GM23338 (cell line): ENCODE measurements around the gene CANT1. TPM values are rescaled to one million over a fixed set of nuclear protein-coding genes. Genes with fewer than 3 reads are reported as not detected.

Experiments
- ATAC-seq: fragments of 200-7000 bp; cut with Tn5 transposase; 3 replicates; pipeline ENCODE4 v1.9.1; 2020
- DNase-seq: peaks from one replicate; pipeline ENCODE4 v3.0.0-alpha.2; 2015; ENCODE audit warnings: low spot score
- H2AFZ ChIP-seq: fragments of 200-600 bp; sonication (generic); 2 replicates; pipeline ENCODE4 v1.8.0; 2016; ENCODE audit warnings: antibody characterized with exemption, mild to moderate bottlenecking, moderate library complexity
- H3F3A ChIP-seq: fragments of 200-600 bp; sonication (generic); replicated peaks from 2 replicates; pipeline ENCODE4 v1.8.0; 2017; ENCODE audit warnings: antibody characterized with exemption, mixed run types, low read depth
- H3K27ac ChIP-seq: fragments of 200-600 bp; sonication (generic); 2 replicates; pipeline ENCODE4 v1.6.1; 2016; ENCODE audit warnings: low read depth
- H3K27me3 ChIP-seq: fragments of 200-600 bp; sonication (generic); 2 replicates; pipeline ENCODE4 v1.8.0; 2016; ENCODE audit warnings: mild to moderate bottlenecking, mixed run types, moderate library complexity; ENCODE audit not compliant: insufficient read depth
- H3K36me3 ChIP-seq: fragments of 200-600 bp; sonication (generic); 2 replicates; pipeline ENCODE4 v1.8.0; 2016; ENCODE audit warnings: mild to moderate bottlenecking; ENCODE audit not compliant: insufficient read depth
- H3K4me1 ChIP-seq: fragments of 200-600 bp; sonication (generic); 2 replicates; pipeline ENCODE4 v1.8.0; 2016; ENCODE audit warnings: mild to moderate bottlenecking, moderate library complexity; ENCODE audit not compliant: insufficient read depth
- H3K4me2 ChIP-seq: fragments of 200-600 bp; sonication (generic); 2 replicates; pipeline ENCODE4 v1.7.1; 2017; ENCODE audit warnings: mixed run types
- H3K4me3 ChIP-seq: fragments of 200-600 bp; sonication (generic); 2 replicates; pipeline ENCODE4 v1.6.1; 2016; ENCODE audit warnings: mixed run types
- H3K79me2 ChIP-seq: fragments of 200-600 bp; sonication (generic); replicated peaks from 2 replicates; pipeline ENCODE4 v1.8.0; 2017; ENCODE audit warnings: mild to moderate bottlenecking; ENCODE audit not compliant: insufficient read depth
- H3K9me2 ChIP-seq: fragments of 200-600 bp; sonication (generic); 2 replicates; pipeline ENCODE4 v1.8.0; 2017; ENCODE audit not compliant: insufficient read depth
- H4K20me1 ChIP-seq: fragments of 200-600 bp; sonication (generic); replicated peaks from 2 replicates; pipeline ENCODE4 v1.8.0; 2017; ENCODE audit warnings: mild to moderate bottlenecking; ENCODE audit not compliant: insufficient read depth
- H3K27ac Mint-ChIP-seq: 2 replicates; pipeline ENCODE4 v1.8.0; 2020; ENCODE audit warnings: inconsistent platforms, mild to moderate bottlenecking, moderate library complexity, mixed read lengths
- H3K27me3 Mint-ChIP-seq: 3 replicates; pipeline ENCODE4 v1.8.0; 2022; ENCODE audit warnings: low read depth, mild to moderate bottlenecking, moderate library complexity, mixed read lengths, inconsistent platforms; ENCODE audit not compliant: insufficient read depth, poor library complexity
- H3K36me3 Mint-ChIP-seq: 3 replicates; pipeline ENCODE4 v1.8.0; 2021; ENCODE audit warnings: low read depth, mild to moderate bottlenecking, inconsistent platforms, moderate library complexity, mixed read lengths
- H3K4me1 Mint-ChIP-seq: 3 replicates; pipeline ENCODE4 v1.8.0; 2020; ENCODE audit warnings: mild to moderate bottlenecking, inconsistent platforms, mixed read lengths
- H3K4me3 Mint-ChIP-seq: 3 replicates; pipeline ENCODE4 v1.8.0; 2021; ENCODE audit warnings: moderate library complexity, mild to moderate bottlenecking, inconsistent platforms, mixed read lengths
- H3K9me3 Mint-ChIP-seq: 3 replicates; pipeline ENCODE4 v1.8.0; 2020; ENCODE audit warnings: moderate library complexity, mild to moderate bottlenecking, inconsistent platforms, mixed read lengths
- CREB1 ChIP-seq: fragments of 250-450 bp; sonication (Bioruptor Pico); IDR thresholded peaks from 2 replicates; pipeline ENCODE4 v1.5.0; 2020; ENCODE audit warnings: low read depth, mild to moderate bottlenecking, moderate library complexity
- CTCF ChIP-seq, 2 experiments: fragments of 200-600 bp in 1 of 2; sonication (generic) in 1 of 2; conservative IDR thresholded peaks; 2 replicates each; pipeline versions ENCODE4 v1.5.1 to v1.6.1; 2016 to 2017; ENCODE audit warnings: antibody characterized with exemption in 2 of 2, low read depth in 2 of 2, mild to moderate bottlenecking in 2 of 2, moderate library complexity in 1 of 2
- EZH2 ChIP-seq: fragments of 200-600 bp; sonication (generic); IDR thresholded peaks from one replicate; pipeline ENCODE4 v1.8.0; 2017; ENCODE audit warnings: antibody characterized with exemption, mild to moderate bottlenecking, low read depth; ENCODE audit not compliant: unreplicated experiment
- EZH2phosphoT487 ChIP-seq: fragments of 200-600 bp; sonication (generic); IDR thresholded peaks from one replicate; pipeline ENCODE4 v1.8.1; 2018; ENCODE audit warnings: antibody characterized with exemption; ENCODE audit not compliant: unreplicated experiment
- JUNB ChIP-seq: IDR thresholded peaks from one replicate; pipeline ENCODE4 v1.6.1; 2016; ENCODE audit warnings: antibody characterized with exemption; ENCODE audit not compliant: unreplicated experiment
- NANOG ChIP-seq: IDR thresholded peaks from 2 replicates; pipeline ENCODE4 v1.6.1; 2016; ENCODE audit warnings: antibody characterized with exemption, borderline replicate concordance
- POLR2AphosphoS5 ChIP-seq: IDR thresholded peaks from 2 replicates; pipeline ENCODE4 v1.6.1; 2016; ENCODE audit warnings: antibody characterized with exemption, low read depth
- STAT1 ChIP-seq: IDR thresholded peaks from one replicate; pipeline ENCODE4 v1.6.1; 2016; ENCODE audit warnings: antibody characterized with exemption; ENCODE audit not compliant: unreplicated experiment
- ZNF114 ChIP-seq: fragments of 250-450 bp; sonication (Bioruptor Pico); IDR thresholded peaks from 2 replicates; pipeline ENCODE4 v1.5.0; 2020; ENCODE audit warnings: mild to moderate bottlenecking, moderate library complexity
- ZNF331 ChIP-seq: fragments of 250-450 bp; sonication (Bioruptor Pico); IDR thresholded peaks from 2 replicates; pipeline ENCODE4 v1.5.0; 2020; ENCODE audit warnings: low read depth, mild to moderate bottlenecking, moderate library complexity
- polyA plus RNA-seq: library from polyadenylated mRNA; unstranded; fragments of >200 nt; fragmentation: Nextera tagmentation; extraction: Ambion mirVana; gene quantifications from 2 replicates; pipeline ENCODE4 v1.2.1, GENCODE V29; 2016
- total RNA-seq: library from RNA; depleted of rRNA; stranded (reverse); fragments of >200 nt; shearing (Covaris generic); gene quantifications from 2 replicates; pipeline ENCODE4 v1.2.3, GENCODE V29; 2014
- TF ChIP-seq, protein P1 (sequence below): fragments of 250-450 bp; sonication (Bioruptor Pico); IDR thresholded peaks from 2 replicates; pipeline ENCODE4 v1.5.0; 2020; ENCODE audit warnings: mild to moderate bottlenecking, moderate library complexity
- TF ChIP-seq, protein P2 (sequence below): IDR thresholded peaks from 2 replicates; pipeline ENCODE4 v1.6.1; 2016; ENCODE audit warnings: antibody characterized with exemption
- TF ChIP-seq, protein P3 (sequence below): IDR thresholded peaks from one replicate; pipeline ENCODE4 v1.6.1; 2018; ENCODE audit warnings: antibody characterized with exemption; ENCODE audit not compliant: unreplicated experiment

CANT1 gene
- total and polyA plus RNA-seq, 2 experiments from 2014 or later, result 5.9 to 38.8 TPM

- H4K20me1 ChIP-seq, result no peaks in the 10 kb centered on the region
- H2AFZ ChIP-seq, result no peak overlapping the region
- H3K4me2 ChIP-seq, result no peak overlapping the region
- Mint-ChIP-seq H3K36me3 (no peaks in the 10 kb centered on the region), H3K4me1 (no peaks in the 10 kb centered on the region), H3K27me3 (peaks cover 8% of the 10 kb centered on the region), H3K4me3 (no peak overlapping the region), H3K27ac (no peak overlapping the region), H3K9me3 (no peaks in the 10 kb centered on the region)
- no peaks in the 10 kb centered on the region for H3K27me3 ChIP-seq
- H3K27ac ChIP-seq, result no peak overlapping the region
- no peaks in the 10 kb centered on the region for H3F3A ChIP-seq
- TF ChIP-seq CREB1 (CRISPR knock-in tag) (no peak), CTCF (conservative IDR thresholded peaks at IDR 0.05; ENCODE audit: low read depth in 2 of 2) (no peak), ZNF331 (CRISPR knock-in tag) (no peak), POLR2AphosphoS5 (no peak), STAT1 (no peak), NANOG (no peak), EZH2phosphoT487 (no peak), ZNF114 (CRISPR knock-in tag) (no peak), EZH2 (no peak), JUNB (no peak)
- TF ChIP-seq, protein P1, sequence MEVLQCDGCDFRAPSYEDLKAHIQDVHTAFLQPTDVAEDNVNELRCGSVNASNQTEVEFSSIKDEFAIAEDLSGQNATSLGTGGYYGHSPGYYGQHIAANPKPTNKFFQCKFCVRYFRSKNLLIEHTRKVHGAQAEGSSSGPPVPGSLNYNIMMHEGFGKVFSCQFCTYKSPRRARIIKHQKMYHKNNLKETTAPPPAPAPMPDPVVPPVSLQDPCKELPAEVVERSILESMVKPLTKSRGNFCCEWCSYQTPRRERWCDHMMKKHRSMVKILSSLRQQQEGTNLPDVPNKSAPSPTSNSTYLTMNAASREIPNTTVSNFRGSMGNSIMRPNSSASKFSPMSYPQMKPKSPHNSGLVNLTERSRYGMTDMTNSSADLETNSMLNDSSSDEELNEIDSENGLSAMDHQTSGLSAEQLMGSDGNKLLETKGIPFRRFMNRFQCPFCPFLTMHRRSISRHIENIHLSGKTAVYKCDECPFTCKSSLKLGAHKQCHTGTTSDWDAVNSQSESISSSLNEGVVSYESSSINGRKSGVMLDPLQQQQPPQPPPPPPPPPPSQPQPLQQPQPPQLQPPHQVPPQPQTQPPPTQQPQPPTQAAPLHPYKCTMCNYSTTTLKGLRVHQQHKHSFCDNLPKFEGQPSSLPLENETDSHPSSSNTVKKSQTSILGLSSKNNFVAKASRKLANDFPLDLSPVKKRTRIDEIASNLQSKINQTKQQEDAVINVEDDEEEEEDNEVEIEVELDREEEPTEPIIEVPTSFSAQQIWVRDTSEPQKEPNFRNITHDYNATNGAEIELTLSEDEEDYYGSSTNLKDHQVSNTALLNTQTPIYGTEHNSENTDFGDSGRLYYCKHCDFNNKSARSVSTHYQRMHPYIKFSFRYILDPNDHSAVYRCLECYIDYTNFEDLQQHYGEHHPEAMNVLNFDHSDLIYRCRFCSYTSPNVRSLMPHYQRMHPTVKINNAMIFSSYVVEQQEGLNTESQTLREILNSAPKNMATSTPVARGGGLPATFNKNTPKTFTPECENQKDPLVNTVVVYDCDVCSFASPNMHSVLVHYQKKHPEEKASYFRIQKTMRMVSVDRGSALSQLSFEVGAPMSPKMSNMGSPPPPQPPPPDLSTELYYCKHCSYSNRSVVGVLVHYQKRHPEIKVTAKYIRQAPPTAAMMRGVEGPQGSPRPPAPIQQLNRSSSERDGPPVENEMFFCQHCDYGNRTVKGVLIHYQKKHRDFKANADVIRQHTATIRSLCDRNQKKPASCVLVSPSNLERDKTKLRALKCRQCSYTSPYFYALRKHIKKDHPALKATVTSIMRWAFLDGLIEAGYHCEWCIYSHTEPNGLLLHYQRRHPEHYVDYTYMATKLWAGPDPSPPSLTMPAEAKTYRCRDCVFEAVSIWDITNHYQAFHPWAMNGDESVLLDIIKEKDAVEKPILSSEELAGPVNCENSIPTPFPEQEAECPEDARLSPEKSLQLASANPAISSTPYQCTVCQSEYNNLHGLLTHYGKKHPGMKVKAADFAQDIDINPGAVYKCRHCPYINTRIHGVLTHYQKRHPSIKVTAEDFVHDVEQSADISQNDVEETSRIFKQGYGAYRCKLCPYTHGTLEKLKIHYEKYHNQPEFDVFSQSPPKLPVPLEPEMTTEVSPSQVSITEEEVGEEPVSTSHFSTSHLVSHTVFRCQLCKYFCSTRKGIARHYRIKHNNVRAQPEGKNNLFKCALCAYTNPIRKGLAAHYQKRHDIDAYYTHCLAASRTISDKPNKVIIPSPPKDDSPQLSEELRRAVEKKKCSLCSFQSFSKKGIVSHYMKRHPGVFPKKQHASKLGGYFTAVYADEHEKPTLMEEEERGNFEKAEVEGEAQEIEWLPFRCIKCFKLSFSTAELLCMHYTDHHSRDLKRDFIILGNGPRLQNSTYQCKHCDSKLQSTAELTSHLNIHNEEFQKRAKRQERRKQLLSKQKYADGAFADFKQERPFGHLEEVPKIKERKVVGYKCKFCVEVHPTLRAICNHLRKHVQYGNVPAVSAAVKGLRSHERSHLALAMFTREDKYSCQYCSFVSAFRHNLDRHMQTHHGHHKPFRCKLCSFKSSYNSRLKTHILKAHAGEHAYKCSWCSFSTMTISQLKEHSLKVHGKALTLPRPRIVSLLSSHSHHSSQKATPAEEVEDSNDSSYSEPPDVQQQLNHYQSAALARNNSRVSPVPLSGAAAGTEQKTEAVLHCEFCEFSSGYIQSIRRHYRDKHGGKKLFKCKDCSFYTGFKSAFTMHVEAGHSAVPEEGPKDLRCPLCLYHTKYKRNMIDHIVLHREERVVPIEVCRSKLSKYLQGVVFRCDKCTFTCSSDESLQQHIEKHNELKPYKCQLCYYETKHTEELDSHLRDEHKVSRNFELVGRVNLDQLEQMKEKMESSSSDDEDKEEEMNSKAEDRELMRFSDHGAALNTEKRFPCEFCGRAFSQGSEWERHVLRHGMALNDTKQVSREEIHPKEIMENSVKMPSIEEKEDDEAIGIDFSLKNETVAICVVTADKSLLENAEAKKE (CRISPR knock-in tag), result no peak
- TF ChIP-seq, protein P2, sequence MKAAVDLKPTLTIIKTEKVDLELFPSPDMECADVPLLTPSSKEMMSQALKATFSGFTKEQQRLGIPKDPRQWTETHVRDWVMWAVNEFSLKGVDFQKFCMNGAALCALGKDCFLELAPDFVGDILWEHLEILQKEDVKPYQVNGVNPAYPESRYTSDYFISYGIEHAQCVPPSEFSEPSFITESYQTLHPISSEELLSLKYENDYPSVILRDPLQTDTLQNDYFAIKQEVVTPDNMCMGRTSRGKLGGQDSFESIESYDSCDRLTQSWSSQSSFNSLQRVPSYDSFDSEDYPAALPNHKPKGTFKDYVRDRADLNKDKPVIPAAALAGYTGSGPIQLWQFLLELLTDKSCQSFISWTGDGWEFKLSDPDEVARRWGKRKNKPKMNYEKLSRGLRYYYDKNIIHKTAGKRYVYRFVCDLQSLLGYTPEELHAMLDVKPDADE, result no peak
- TF ChIP-seq, protein P3, sequence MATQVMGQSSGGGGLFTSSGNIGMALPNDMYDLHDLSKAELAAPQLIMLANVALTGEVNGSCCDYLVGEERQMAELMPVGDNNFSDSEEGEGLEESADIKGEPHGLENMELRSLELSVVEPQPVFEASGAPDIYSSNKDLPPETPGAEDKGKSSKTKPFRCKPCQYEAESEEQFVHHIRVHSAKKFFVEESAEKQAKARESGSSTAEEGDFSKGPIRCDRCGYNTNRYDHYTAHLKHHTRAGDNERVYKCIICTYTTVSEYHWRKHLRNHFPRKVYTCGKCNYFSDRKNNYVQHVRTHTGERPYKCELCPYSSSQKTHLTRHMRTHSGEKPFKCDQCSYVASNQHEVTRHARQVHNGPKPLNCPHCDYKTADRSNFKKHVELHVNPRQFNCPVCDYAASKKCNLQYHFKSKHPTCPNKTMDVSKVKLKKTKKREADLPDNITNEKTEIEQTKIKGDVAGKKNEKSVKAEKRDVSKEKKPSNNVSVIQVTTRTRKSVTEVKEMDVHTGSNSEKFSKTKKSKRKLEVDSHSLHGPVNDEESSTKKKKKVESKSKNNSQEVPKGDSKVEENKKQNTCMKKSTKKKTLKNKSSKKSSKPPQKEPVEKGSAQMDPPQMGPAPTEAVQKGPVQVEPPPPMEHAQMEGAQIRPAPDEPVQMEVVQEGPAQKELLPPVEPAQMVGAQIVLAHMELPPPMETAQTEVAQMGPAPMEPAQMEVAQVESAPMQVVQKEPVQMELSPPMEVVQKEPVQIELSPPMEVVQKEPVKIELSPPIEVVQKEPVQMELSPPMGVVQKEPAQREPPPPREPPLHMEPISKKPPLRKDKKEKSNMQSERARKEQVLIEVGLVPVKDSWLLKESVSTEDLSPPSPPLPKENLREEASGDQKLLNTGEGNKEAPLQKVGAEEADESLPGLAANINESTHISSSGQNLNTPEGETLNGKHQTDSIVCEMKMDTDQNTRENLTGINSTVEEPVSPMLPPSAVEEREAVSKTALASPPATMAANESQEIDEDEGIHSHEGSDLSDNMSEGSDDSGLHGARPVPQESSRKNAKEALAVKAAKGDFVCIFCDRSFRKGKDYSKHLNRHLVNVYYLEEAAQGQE, result no peak
- H3K9me2 ChIP-seq, result no peaks in the 10 kb centered on the region
- H3K4me1 ChIP-seq, result no peaks in the 10 kb centered on the region
- ATAC-seq (no peak), DNase-seq (no peak)
- no peaks in the 10 kb centered on the region for H3K36me3 ChIP-seq
- H3K79me2 ChIP-seq, result no peaks in the 10 kb centered on the region
- H3K4me3 ChIP-seq, result no peak overlapping the region
These were observed 48.0 kb downstream of the CANT1 start for GRCh38 chr17:78961571-78961970.
